Endothelial cell of umbilical vein (primary cell): ENCODE results near the gene MATCAP1.

ENCODE experiments used
- EZH2 ChIP-seq: IDR thresholded peaks from 2 replicates; pipeline ENCODE4 v1.6.1; 2012; ENCODE audit warnings: borderline replicate concordance, low read depth, mild to moderate bottlenecking, moderate library complexity, low read length, inconsistent platforms; ENCODE audit not compliant: severe bottlenecking
- FOS ChIP-seq: IDR thresholded peaks from 2 replicates; pipeline ENCODE4 v1.6.1; 2011; ENCODE audit warnings: mild to moderate bottlenecking, low read length, moderate library complexity, borderline replicate concordance; ENCODE audit not compliant: insufficient read depth
- GATA2 ChIP-seq: IDR thresholded peaks from 2 replicates; pipeline ENCODE4 v1.7.0; 2011; ENCODE audit warnings: low read depth, mild to moderate bottlenecking, moderate library complexity, mixed read lengths, low read length; ENCODE audit not compliant: insufficient read length, insufficient read depth
- JUN ChIP-seq: IDR thresholded peaks from 2 replicates; pipeline ENCODE4 v1.6.1; 2011; ENCODE audit warnings: borderline replicate concordance, low read depth; ENCODE audit not compliant: insufficient read length, insufficient read depth
- MAX ChIP-seq: IDR thresholded peaks from 2 replicates; pipeline ENCODE4 v1.6.1; 2011; ENCODE audit not compliant: insufficient read depth, insufficient read length
- MYC ChIP-seq: IDR thresholded peaks from one replicate; pipeline ENCODE4 v1.6.1; 2011; ENCODE audit warnings: mild to moderate bottlenecking, low read depth, low read length
- POLR2A ChIP-seq: IDR thresholded peaks from 2 replicates; pipeline ENCODE4 v1.6.1; 2012; ENCODE audit warnings: low read depth, mild to moderate bottlenecking, control low read depth, low read length
- POLR2AphosphoS5 ChIP-seq: IDR thresholded peaks from 2 replicates; pipeline ENCODE4 v1.6.1; 2012; ENCODE audit warnings: low read depth, mild to moderate bottlenecking, control low read depth, low read length, moderate library complexity; ENCODE audit not compliant: insufficient read depth
- TF ChIP-seq, protein P1 (sequence below), 2 donors: IDR thresholded peaks; 1 replicate in 1 of 2; 2 replicates in 1 of 2; pipeline ENCODE4 v1.5.1; 2011; ENCODE audit warnings: low read length in 2 of 2, mild to moderate bottlenecking in 2 of 2, moderate library complexity in 2 of 2, control low read depth in 1 of 2, inconsistent platforms in 1 of 2, low read depth in 1 of 2; ENCODE audit not compliant: insufficient read depth in 1 of 2; ENCODE audit errors: extremely low read depth in 1 of 2

DNA sequence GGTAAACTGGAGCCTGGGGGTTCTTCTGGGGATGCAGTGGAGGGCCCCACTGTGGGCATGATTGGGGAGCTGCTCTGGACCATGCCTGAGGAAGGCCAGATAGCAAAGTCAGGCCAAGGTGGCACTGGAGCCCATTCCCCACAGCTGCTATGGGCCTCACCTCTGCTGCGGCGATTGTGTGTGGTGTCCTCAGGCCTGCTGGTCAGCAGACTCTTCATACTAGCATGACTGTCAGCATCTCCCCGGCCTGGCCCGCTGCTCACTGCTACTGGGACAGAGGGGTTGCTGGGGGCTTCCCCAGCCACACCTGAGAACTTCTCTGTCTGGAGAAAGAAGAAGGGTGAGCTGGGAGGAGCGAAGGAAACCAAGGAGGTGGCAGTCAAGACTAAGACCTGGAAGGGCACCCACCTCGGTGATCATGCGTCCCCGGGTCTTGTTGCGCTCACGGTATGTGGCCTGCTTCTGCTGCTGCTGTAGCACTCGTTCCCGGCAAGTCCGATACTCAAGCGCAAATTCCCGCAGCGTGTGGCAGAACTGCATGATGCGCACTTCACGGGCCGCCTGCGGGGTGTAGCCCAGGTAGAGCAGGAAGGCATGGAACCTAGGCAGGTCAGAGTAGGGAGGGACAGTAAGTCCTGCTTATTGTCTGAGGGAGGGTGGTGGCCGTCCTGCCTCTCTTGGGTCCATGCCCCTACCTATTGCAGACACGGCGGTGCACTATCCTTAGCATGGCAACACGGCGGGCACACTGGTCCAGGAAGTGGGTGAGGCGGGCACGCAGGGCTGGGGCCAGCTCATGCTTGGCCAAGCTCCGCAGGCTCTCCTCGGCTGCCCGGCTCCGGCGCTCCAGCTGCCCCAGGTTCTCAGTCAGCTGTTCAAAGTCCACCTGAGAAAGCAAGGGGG, 46.4 kb upstream of the MATCAP1 start:
- no peak for TF ChIP-seq EZH2
- TF ChIP-seq, protein P1, sequence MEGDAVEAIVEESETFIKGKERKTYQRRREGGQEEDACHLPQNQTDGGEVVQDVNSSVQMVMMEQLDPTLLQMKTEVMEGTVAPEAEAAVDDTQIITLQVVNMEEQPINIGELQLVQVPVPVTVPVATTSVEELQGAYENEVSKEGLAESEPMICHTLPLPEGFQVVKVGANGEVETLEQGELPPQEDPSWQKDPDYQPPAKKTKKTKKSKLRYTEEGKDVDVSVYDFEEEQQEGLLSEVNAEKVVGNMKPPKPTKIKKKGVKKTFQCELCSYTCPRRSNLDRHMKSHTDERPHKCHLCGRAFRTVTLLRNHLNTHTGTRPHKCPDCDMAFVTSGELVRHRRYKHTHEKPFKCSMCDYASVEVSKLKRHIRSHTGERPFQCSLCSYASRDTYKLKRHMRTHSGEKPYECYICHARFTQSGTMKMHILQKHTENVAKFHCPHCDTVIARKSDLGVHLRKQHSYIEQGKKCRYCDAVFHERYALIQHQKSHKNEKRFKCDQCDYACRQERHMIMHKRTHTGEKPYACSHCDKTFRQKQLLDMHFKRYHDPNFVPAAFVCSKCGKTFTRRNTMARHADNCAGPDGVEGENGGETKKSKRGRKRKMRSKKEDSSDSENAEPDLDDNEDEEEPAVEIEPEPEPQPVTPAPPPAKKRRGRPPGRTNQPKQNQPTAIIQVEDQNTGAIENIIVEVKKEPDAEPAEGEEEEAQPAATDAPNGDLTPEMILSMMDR (IDR thresholded peaks at IDR 0.05; ENCODE audit: extremely low read depth in 1 of 2, insufficient read depth in 1 of 2, low read depth in 1 of 2, low read length in 2 of 2): no peak
- no peak for TF ChIP-seq POLR2A
- TF ChIP-seq FOS: no peak
- no peak for TF ChIP-seq POLR2AphosphoS5
- no peak for TF ChIP-seq MYC
- TF ChIP-seq MAX: no peak
- TF ChIP-seq JUN: no peak
- TF ChIP-seq GATA2: no peak
